SW480 (cell line): ENCODE data around the gene CNN2.
A peak's percentile ranks its signal among the peaks of the same experiment; 100 is the strongest.

Source experiments
- DNase-seq: peaks from one replicate; pipeline ENCODE4 v3.0.0-alpha.2; 2016; ENCODE audit warnings: low spot score

CNN2 gene

DNA sequence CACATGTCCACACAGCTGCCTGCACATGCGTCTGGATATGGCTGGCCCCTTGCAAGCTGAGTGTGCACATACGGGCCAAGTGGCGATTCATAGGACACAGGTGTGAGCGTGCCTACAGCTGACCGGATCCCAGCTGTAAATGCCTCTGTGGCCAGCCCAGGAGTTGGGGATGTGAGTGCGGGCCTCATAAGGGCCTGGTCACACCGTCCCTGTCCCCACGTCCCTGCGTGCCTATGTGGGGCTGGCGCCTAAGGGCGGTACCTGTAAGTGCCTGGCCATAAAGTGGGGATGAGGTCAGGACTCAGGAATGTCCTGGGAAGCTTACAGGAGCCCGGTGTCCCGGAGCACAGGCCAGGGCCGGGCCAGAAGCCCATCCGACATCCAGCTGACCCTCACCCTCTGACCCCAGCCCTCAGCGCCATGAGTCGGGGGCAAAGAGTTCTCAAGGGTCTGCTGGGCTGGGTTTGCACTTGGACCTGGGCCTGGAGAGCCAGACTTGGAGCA is 39.2 kb downstream of the CNN2 start:
- DNase-seq = peak; percentile 73

- no peak for DNase-seq
Observed at GRCh38 chr19:1066251-1066747, 39.9 kb downstream of the CNN2 start.

DNA sequence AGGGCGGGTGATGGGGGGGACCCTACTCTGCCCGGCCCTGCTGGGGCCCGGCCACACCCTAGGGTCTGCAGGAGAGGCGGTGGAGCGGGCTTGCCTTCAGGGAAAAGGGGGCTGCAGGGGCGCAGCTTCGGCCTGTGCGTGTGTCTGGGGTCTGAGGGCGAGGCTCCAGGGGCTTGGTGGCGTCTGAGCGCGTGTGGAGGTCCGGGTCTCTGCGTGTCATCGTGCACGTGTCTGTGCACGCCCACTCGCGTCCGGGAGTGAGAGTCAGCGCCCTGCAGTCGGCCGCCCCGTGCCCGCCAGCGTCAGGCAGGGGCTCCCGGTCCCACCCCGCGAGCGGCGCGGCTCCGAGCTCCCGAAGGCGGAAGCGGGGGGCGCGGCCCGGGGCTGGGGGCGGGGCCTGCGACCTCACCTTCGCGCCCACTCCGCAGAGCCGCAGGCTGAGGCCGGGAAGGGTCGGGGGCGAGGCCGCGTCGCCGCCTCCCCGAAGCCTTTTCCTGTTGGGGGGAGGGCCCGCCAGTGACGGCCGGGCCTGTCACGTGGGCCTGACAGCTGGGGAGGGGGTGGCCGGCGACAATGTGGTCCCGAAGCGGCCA is 40.4 kb downstream of the CNN2 start, which contains the start of gene ARHGAP45:
Gene ARHGAP45, plus strand, starts transcription at position 420 of the 593 bp plus-strand sequence. CDS start 239 bp downstream, outside the sequence.
- DNase-seq = no peak

- DNase-seq = no peak
Observed at GRCh38 chr19:1067341-1067957, 41.0 kb downstream of the CNN2 start.

DNA sequence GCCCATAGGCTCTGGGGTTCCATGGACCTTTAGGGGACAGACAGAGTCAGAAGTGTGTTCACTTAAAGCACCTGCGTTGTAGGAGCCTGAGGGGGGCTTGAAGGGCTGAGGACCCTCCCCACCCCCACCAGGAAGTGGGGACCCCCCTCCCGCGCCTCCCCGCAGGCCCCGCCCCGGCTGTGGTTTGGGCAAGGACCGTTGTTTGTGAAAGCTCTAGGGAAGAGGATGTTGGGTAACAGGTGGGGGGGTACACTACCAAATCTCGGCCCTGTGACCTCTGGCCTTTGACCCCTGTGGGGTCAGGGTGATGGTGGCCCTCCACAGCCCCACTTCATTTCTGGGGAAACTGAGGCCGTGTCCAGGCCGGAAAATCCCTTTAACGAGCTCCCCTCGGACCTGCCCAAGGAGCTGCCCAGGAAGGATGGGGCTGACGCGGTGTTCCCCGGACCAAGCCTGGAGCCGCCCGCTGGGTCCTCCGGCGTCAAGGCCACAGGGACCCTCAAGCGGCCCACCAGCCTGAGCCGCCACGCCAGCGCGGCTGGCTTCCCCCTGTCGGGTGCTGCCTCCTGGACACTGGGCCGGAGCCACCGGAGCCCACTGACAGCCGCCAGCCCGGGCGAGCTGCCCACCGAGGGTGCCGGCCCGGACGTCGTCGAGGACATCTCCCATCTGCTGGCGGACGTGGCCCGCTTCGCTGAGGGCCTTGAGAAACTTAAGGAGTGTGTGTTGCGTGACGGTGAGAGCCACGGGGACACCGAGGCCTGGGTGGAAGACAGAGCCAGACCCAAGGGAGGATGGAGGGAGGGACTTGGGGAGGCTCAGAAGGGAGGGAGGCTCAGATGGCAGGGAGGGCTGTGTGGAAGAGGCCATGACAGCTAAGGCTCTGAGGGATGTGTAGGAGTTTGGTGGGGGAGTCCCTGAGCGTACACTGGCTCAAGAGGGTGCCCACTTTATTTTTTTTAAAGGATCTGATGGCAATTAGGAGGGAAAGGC is 41.9 kb downstream of the CNN2 start:
- DNase-seq = no peak

DNA sequence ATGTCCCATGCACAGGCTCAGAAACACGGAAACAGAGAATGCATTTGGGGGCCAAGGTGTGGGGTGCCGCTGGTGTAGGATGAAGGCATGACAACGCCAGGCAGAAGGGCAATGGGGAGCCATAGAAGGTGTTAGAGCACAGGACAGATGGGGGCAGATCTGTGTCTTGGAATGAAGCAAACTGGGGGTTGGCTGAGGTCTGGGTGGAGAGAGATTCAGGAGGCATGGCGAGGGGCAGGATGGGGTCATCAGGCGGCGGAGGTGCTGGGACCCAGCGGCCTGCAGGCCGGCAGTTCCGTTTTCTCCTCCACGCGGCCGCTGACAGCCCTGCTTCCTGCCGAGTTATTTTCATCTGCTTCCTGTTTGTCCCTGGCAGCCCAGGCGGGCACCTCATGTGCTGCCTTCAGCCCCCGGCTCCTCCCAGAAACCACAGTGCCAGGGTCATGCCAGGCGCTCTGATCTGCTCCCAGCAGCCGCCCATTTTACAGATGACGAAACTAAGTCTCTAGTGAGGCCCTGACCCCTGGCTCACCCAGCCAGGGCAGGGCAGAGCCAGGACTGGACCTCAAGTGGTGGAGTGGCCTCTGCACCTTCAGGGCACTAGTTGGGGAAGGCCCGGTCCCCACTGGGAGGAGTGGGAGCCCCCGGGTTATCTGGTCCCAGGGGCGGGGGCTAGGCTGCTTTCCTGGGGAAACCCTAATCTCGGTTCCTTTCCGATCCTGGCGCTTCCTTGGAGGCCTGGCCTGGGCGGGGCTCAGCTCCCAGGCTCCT is 42.8 kb downstream of the CNN2 start:
- no peak for DNase-seq

DNA sequence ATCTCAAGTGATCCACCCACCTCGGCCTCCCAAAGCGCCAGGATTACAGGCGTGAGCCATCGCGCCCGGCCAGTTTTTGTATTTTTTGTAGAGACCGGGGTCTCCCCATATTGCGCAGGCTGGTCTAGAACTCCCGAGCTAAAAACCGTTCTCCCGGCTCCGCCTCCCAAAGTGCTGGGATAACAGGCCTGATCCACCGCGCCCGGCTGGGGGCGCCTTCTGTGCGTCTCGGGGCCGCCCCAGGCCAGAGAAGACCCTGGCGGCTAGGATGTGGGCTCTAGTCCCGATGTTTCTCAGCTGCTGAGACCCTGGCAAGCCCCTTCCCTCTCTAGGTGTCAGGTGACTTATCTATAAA is 44.1 kb downstream of the CNN2 start:
- DNase-seq = no peak

DNA sequence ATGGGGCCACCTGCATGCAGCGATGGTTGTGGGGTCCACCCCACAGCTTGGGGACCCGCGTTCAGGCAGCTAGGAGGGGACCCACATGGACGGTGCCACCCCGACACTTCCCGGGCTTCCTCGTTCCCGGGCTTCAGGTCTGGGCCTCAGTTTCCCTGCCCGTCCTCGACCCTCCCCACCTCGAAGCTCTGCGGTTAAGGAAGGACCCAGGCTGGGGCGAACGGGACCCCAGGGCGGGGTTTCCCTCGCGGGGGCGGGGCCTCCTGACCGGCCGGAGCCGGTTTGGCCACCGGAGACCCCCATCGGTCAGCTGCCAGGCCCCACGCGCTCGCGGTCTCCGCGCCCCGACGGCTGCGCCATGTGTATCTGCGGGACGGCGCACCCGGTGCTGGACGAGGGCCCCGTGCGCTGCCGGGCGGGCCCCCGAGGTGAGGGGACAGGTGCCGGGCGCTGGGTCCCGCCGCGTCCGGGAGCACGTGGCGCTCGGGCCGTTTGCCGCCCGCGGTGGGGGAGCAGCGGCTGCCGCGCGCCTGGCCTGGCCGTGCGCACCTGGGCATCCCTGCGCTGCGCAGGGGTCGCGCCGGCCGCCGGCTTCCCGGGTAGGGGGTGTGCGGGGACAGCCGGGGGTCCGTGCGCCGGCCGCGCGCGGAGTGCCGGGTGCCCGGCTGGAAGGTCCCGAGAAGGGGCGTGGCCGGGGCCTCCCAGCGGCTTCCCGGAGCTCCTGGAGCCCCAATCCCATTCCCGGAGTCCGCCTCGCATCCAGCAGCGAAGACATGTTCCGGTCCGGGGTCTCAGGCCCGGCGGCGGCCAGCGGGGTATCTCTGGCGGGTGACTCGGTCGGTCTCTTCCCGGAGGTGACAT is 44.8 kb downstream of the CNN2 start:
- no peak for DNase-seq

- DNase-seq = no peak
Observed at GRCh38 chr19:1072371-1073015, 46.1 kb downstream of the CNN2 start.

- DNase-seq = no peak
Observed at GRCh38 chr19:1073063-1073955, 46.9 kb downstream of the CNN2 start.

GRCh38 chr19:1073956-1074517 is 47.6 kb downstream of the CNN2 start:
- no peak for DNase-seq

GRCh38 chr19:1074544-1075283 is 48.3 kb downstream of the CNN2 start:
- DNase-seq = peak; percentile 58

GRCh38 chr19:1076046-1076386 is 49.6 kb downstream of the CNN2 start:
- DNase-seq = no peak

DNA sequence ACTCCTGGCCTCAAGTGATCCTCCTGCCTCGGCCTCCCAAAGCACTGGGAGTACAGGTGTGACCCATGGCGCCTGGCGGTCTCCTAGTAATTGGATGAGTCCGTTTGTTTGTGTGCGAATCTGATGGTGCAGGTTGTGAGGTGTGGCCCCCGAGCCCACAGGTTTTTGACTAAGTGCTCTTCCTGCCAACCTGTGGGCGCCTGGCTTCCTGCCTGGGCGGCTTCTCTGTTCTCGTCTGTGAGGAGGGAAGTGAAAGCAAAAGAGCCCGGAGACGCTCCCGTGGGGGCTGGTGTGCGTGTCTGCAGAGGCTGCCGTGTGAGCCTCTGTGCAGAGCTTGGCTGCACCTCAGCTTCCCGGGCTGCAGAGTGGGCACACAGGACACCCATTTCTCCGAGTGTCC is 50.5 kb downstream of the CNN2 start:
- peak; percentile 84 for DNase-seq

GRCh38 chr19:1079566-1080111 is 53.2 kb downstream of the CNN2 start:
- no peak for DNase-seq

DNA sequence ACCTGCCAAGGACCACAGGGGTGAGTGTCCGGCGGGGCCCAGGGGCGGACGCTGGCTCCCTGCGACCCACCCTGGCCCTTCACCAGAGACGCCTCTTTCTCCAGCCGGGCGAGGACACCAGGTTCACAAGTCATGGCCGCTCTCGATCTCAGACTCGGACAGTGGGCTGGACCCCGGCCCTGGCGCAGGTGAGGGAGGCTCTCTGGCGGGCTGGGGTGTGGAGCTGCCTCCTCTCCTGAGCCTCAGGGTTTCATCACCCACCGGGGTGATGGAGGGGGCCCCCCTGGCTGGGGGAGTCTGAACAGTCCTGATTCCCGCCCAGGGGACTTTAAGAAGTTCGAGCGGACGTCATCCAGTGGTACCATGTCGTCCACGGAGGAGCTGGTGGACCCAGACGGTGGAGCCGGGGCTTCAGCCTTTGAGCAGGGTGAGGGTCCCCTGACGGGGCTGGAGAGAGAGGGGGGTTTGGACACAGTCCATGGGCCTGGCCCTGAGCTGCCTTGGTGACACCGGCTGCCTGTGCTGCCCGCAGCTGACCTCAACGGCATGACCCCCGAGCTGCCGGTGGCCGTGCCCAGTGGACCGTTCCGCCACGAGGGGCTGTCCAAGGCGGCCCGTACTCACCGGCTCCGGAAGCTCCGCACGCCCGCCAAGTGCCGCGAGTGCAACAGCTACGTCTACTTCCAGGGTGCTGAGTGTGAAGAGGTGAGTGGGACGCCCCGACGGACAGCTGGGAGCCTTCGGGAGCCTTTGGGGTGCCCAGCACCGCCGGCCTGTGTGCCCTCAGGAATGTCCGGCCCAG is 54.2 kb downstream of the CNN2 start:
- no peak for DNase-seq
